ENCODE results near the gene EPAS1. TPM values are rescaled to one million over a fixed set of nuclear protein-coding genes. Genes with fewer than 3 reads are reported as not detected.

EPAS1 gene
- total and polyA plus RNA-seq, 9 of the 15 experiments (the other 6 are each of a cell fraction or from before 2014, with no cell fraction given), result 0.25 to 11.2 (median 4.1) TPM

- TF ChIP-seq SMAD4 (CRISPR knock-in tag; conservative IDR thresholded peaks at IDR 0.05), result no peak
- TF ChIP-seq RNF2 (IDR thresholded peaks at IDR 0.05), result no peak
- no peak for TF ChIP-seq ZNF445 (CRISPR knock-in tag; IDR thresholded peaks at IDR 0.05; ENCODE audit: low read depth)
- TF ChIP-seq ATF7 (IDR thresholded peaks at IDR 0.05), result peak; percentile 90
- peak; percentile 48 for TF ChIP-seq NEUROD1 (IDR thresholded peaks at IDR 0.05; ENCODE audit: borderline replicate concordance, low read depth, low read length, partially characterized antibody)
- TF ChIP-seq, protein P1, sequence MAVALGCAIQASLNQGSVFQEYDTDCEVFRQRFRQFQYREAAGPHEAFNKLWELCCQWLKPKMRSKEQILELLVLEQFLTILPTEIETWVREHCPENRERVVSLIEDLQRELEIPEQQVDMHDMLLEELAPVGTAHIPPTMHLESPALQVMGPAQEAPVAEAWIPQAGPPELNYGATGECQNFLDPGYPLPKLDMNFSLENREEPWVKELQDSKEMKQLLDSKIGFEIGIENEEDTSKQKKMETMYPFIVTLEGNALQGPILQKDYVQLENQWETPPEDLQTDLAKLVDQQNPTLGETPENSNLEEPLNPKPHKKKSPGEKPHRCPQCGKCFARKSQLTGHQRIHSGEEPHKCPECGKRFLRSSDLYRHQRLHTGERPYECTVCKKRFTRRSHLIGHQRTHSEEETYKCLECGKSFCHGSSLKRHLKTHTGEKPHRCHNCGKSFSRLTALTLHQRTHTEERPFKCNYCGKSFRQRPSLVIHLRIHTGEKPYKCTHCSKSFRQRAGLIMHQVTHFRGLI (CRISPR knock-in tag; IDR thresholded peaks at IDR 0.05), result no peak
- TF ChIP-seq REST (IDR thresholded peaks at IDR 0.05; ENCODE audit: borderline replicate concordance), result peak; percentile 92
- no peak for TF ChIP-seq REST (CRISPR knock-in tag; IDR thresholded peaks at IDR 0.05; ENCODE audit: low read depth)
- TF ChIP-seq PHB2 (IDR thresholded peaks at IDR 0.05; ENCODE audit: low read depth), result no peak
- TF ChIP-seq CBFA2T2 (conservative IDR thresholded peaks at IDR 0.05), result no peak
- TF ChIP-seq TSC22D4 (tag; IDR thresholded peaks at IDR 0.05), result no peak
- TF ChIP-seq, protein P2, sequence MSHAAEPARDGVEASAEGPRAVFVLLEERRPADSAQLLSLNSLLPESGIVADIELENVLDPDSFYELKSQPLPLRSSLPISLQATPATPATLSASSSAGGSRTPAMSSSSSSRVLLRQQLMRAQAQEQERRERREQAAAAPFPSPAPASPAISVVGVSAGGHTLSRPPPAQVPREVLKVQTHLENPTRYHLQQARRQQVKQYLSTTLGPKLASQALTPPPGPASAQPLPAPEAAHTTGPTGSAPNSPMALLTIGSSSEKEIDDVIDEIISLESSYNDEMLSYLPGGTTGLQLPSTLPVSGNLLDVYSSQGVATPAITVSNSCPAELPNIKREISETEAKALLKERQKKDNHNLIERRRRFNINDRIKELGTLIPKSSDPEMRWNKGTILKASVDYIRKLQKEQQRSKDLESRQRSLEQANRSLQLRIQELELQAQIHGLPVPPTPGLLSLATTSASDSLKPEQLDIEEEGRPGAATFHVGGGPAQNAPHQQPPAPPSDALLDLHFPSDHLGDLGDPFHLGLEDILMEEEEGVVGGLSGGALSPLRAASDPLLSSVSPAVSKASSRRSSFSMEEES (CRISPR knock-in tag; IDR thresholded peaks at IDR 0.05), result no peak
- TF ChIP-seq MECOM (CRISPR knock-in tag; IDR thresholded peaks at IDR 0.05), result no peak
- no peak for TF ChIP-seq ZBTB26 (CRISPR knock-in tag; IDR thresholded peaks at IDR 0.05)
- no peak for TF ChIP-seq ZNF282 (CRISPR knock-in tag; IDR thresholded peaks at IDR 0.05)
- no peak for TF ChIP-seq TAF7 (tag; IDR thresholded peaks at IDR 0.05)
Observed at GRCh38 chr2:46325182-46325928, 28.1 kb downstream of the EPAS1 start (continued).
